ENCODE measurements around the gene DHDH. TPM values are rescaled to one million over a fixed set of nuclear protein-coding genes. Genes with fewer than 3 reads are reported as not detected.

The DHDH gene
- total and polyA plus RNA-seq, 2 of the 13 experiments (the other 11 are each of a cell fraction or from before 2014, with no cell fraction given), result 0.13 to 0.91 TPM

GRCh38 chr19:48965806-48966540, 32.5 kb downstream of the DHDH start (continued):
- TF ChIP-seq KIAA2018 (CRISPR knock-in tag; IDR thresholded peaks at IDR 0.05; ENCODE audit: borderline replicate concordance) (no peak), ZFP82 (CRISPR knock-in tag; IDR thresholded peaks at IDR 0.05; ENCODE audit: borderline replicate concordance) (no peak), ZXDC (CRISPR knock-in tag; IDR thresholded peaks at IDR 0.05) (no peak), NAIF1 (CRISPR knock-in tag; IDR thresholded peaks at IDR 0.05; ENCODE audit: borderline replicate concordance) (0 out of 2 replicates have a peak, but pooled peaks have one; percentile 34), SP4 (CRISPR knock-in tag; IDR thresholded peaks at IDR 0.05) (peak; percentile 54; the same call in 1 of the 2 replicates), NR0B2 (CRISPR knock-in tag; IDR thresholded peaks at IDR 0.05) (no peak), ETV6 (CRISPR knock-in tag; conservative IDR thresholded peaks at IDR 0.05) (no peak), TOPORS (CRISPR knock-in tag; IDR thresholded peaks at IDR 0.05) (no peak; the same call in 1 of the 2 replicates), ZNF431 (CRISPR knock-in tag; IDR thresholded peaks at IDR 0.05; ENCODE audit: borderline replicate concordance, low read depth) (no peak), SIN3A (IDR thresholded peaks at IDR 0.05; ENCODE audit: borderline replicate concordance, low read depth, low read length) (no peak), ZNF75D (CRISPR knock-in tag; IDR thresholded peaks at IDR 0.05; ENCODE audit: borderline replicate concordance) (0 out of 2 replicates have a peak, but pooled peaks have one; percentile 17), ZBTB38 (CRISPR knock-in tag; IDR thresholded peaks at IDR 0.05) (no peak), RBFOX2 (IDR thresholded peaks at IDR 0.05; ENCODE audit: low read depth, low read length) (peak; percentile 74), MYNN (CRISPR knock-in tag; IDR thresholded peaks at IDR 0.05; ENCODE audit: low read depth) (no peak), SCMH1 (CRISPR knock-in tag; IDR thresholded peaks at IDR 0.05; ENCODE audit: borderline replicate concordance) (no peak), TBX2 (CRISPR knock-in tag; IDR thresholded peaks at IDR 0.05; ENCODE audit: borderline replicate concordance) (no peak; the same call in 1 of the 2 replicates), TEAD2 (CRISPR knock-in tag; IDR thresholded peaks at IDR 0.05) (no peak)
